Muscle layer of colon (tissue), 2 donors: Measurements from ENCODE around the gene APLP1.
"Not testable (repeated sequence)": the region's sequence is repeated elsewhere in the genome, so short reads cannot be mapped to it uniquely, and the experiment has no call there.

Experiments used
- H3K27ac ChIP-seq: one replicate; pipeline ENCODE4 v1.7.0; 2013; ENCODE audit warnings: low read depth, mild to moderate bottlenecking, low read length, moderate library complexity
- H3K27me3 ChIP-seq, 2 donors: one replicate each; pipeline ENCODE4 v1.7.0; 2013; ENCODE audit warnings: low read length in 2 of 2, mild to moderate bottlenecking in 2 of 2; ENCODE audit not compliant: insufficient read depth in 2 of 2, control insufficient read depth in 1 of 2
- H3K36me3 ChIP-seq: one replicate; pipeline ENCODE4 v1.7.0; 2013; ENCODE audit warnings: mild to moderate bottlenecking, low read length; ENCODE audit not compliant: insufficient read depth
- H3K4me1 ChIP-seq: one replicate; pipeline ENCODE4 v1.7.0; 2013; ENCODE audit warnings: mild to moderate bottlenecking, low read length; ENCODE audit not compliant: insufficient read depth
- H3K4me3 ChIP-seq, 2 donors: one replicate each; pipeline ENCODE4 v1.7.0; 2013; ENCODE audit warnings: low read length in 2 of 2, low read depth in 1 of 2, mild to moderate bottlenecking in 1 of 2, moderate library complexity in 1 of 2
- H3K9ac ChIP-seq: one replicate; pipeline ENCODE4 v1.7.0; 2013; ENCODE audit warnings: low read length
- H3K9me3 ChIP-seq: one replicate; pipeline ENCODE4 v1.7.0; 2013; ENCODE audit warnings: mild to moderate bottlenecking, low read length
- donor health status: abdominal sarcoma.
- donor health status: Adenocarcinoma of cecum.

The APLP1 gene

GRCh38 chr19:35910355-35910754 lies 42.0 kb downstream of the APLP1 start:
- H3K36me3 ChIP-seq, H3K9ac ChIP-seq, H3K27ac ChIP-seq, H3K9me3 ChIP-seq, H3K4me1 ChIP-seq, H3K27me3 ChIP-seq, H3K4me3 ChIP-seq: not testable (repeated sequence)

GRCh38 chr19:35911173-35911572 lies 42.8 kb downstream of the APLP1 start:
- no peak overlapping the region for H3K27ac ChIP-seq
- no peaks in the 10 kb centered on the region for H3K9me3 ChIP-seq
- H3K27me3 ChIP-seq, result no peaks in the 10 kb centered on the region
- H3K4me1 ChIP-seq, result no peaks in the 10 kb centered on the region
- no peak overlapping the region for H3K4me3 ChIP-seq
- H3K36me3 ChIP-seq, result no peaks in the 10 kb centered on the region
- H3K9ac ChIP-seq, result no peak overlapping the region

- no peaks in the 10 kb centered on the region for H3K27me3 ChIP-seq
- no peak overlapping the region for H3K27ac ChIP-seq
- no peak overlapping the region for H3K9ac ChIP-seq
- H3K9me3 ChIP-seq, result no peaks in the 10 kb centered on the region
- H3K4me3 ChIP-seq, result no peak overlapping the region
- H3K36me3 ChIP-seq, result no peaks in the 10 kb centered on the region
- no peaks in the 10 kb centered on the region for H3K4me1 ChIP-seq
These were observed 43.4 kb downstream of the APLP1 start for GRCh38 chr19:35911790-35912189.

GRCh38 chr19:35913589-35913988 lies 45.2 kb downstream of the APLP1 start:
- Histone ChIP-seq H3K27me3 (no peaks in the 10 kb centered on the region), H3K4me1 (no peaks in the 10 kb centered on the region), H3K4me3 (no peak overlapping the region), H3K36me3 (no peaks in the 10 kb centered on the region), H3K27ac (no peak overlapping the region), H3K9ac (no peak overlapping the region), H3K9me3 (no peaks in the 10 kb centered on the region)

GRCh38 chr19:35915443-35915842 lies 47.1 kb downstream of the APLP1 start:
- Histone ChIP-seq H3K4me3 (no peak overlapping the region), H3K27me3 (no peaks in the 10 kb centered on the region), H3K4me1 (no peaks in the 10 kb centered on the region), H3K9me3 (no peaks in the 10 kb centered on the region), H3K36me3 (no peaks in the 10 kb centered on the region), H3K9ac (no peak overlapping the region), H3K27ac (no peak overlapping the region)

- Histone ChIP-seq H3K4me1 (no peaks in the 10 kb centered on the region), H3K36me3 (no peaks in the 10 kb centered on the region), H3K9me3 (no peaks in the 10 kb centered on the region), H3K27me3 (no peaks in the 10 kb centered on the region), H3K27ac (no peak overlapping the region), H3K9ac (no peak overlapping the region), H3K4me3 (no peak overlapping the region)
These were observed 50.9 kb downstream of the APLP1 start for GRCh38 chr19:35919306-35919705.

- H3K27me3 ChIP-seq, result no peaks in the 10 kb centered on the region
- no peaks in the 10 kb centered on the region for H3K36me3 ChIP-seq
- peaks cover 6% of the 10 kb centered on the region for H3K9me3 ChIP-seq
- no peak overlapping the region for H3K4me3 ChIP-seq
- no peaks in the 10 kb centered on the region for H3K4me1 ChIP-seq
- no peak overlapping the region for H3K9ac ChIP-seq
- no peak overlapping the region for H3K27ac ChIP-seq
These were observed 52.6 kb downstream of the APLP1 start for GRCh38 chr19:35921012-35921411.

- H3K9ac ChIP-seq, result no peak overlapping the region
- no peak overlapping the region for H3K27ac ChIP-seq
- H3K9me3 ChIP-seq, result peaks cover 6% of the 10 kb centered on the region
- no peaks in the 10 kb centered on the region for H3K4me1 ChIP-seq
- no peaks in the 10 kb centered on the region for H3K27me3 ChIP-seq
- no peaks in the 10 kb centered on the region for H3K36me3 ChIP-seq
- H3K4me3 ChIP-seq, result no peak overlapping the region
These were observed 57.1 kb downstream of the APLP1 start for GRCh38 chr19:35925501-35925900.

- peaks cover 10% of the 10 kb centered on the region for H3K4me1 ChIP-seq
- H3K36me3 ChIP-seq, result no peaks in the 10 kb centered on the region
- H3K27ac ChIP-seq, result no peak overlapping the region
- H3K9me3 ChIP-seq, result peaks cover 6% of the 10 kb centered on the region
- H3K27me3 ChIP-seq, result no peaks in the 10 kb centered on the region
- H3K9ac ChIP-seq, result no peak overlapping the region
- H3K4me3 ChIP-seq, result no peak overlapping the region
These were observed 60.1 kb downstream of the APLP1 start for GRCh38 chr19:35928507-35928906.
